TTC549 (cell line): ENCODE data around the gene ZBTB8OS.
"Not testable (repeated sequence)": the region's sequence is repeated elsewhere in the genome, so short reads cannot be mapped to it uniquely, and the experiment has no call there.

Experiments used
- FAIRE-seq: peaks from 2 replicates; lab custom pipeline; 2012; peaks lifted over from hg19 to GRCh38; lab: Jason Lieb, UNC

Gene ZBTB8OS

DNA sequence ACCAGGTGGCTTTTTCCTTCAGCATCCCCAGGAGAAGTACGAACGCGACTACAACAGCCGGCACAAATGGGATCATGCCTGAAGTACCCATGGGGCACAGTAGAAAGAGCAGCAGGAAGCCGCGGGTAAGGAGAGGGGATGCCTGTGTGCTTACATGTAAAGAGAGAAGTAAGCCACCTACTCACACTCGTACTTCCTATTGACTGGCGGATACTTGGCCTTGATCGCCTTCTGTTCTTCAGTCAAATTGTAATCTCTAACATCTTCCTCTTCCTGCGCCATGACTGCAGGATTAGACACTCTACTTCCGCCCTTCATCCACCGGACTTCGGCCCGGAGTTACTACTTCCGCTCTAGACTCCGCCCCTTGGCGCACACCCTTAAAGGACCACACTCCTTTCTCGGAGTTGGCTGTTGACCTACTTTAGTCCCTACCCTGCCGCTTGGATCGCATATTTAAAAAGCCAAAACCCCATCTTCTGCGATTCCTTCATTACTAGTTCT lies at the start of gene ZBTB8OS:
Gene ZBTB8OS, minus strand, starts transcription at position 303 of the 504 bp plus-strand sequence. Its CDS starts 21 bp downstream, at position 282.
- peak; percentile 73 for FAIRE-seq

DNA sequence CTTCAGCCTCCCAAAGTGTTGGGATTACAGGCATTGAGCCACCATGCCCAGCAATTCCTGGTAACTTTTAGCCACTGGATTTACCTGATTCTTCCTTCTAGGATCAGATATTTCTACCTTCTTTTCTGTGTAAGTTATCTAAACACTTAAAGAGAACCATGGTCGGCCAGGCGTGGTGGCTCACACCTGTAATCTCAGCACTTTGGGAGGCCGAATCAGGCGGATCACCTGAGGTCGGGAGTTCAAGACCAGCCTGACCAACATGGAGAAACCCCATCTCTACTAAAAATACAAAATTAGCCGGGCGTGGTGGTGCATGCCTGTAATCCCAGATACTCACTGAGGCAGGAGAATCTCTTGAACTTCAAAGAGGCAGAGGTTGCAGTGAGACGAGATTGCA lies 46.6 kb upstream of the ZBTB8OS start:
- FAIRE-seq, result not testable (repeated sequence)

DNA sequence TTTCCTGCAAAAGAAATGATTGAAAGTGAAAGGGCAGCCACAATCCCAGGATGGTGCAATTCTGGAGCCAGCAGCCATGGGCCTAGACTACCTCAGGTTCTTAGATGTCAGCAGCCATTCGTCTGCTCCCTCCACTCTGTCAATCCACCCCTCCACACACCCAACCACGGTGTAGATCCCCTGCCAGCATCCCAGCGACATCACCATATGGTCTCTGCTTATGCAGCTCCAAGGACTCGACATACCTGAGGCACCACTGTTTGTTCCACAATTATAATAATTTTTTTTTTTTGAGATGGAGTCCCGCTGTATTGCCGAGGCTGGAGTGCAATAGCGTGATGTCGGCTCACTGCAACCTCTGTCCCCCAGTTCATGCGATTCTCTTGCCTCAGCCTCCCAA lies 45.7 kb upstream of the ZBTB8OS start:
- no peak for FAIRE-seq

DNA sequence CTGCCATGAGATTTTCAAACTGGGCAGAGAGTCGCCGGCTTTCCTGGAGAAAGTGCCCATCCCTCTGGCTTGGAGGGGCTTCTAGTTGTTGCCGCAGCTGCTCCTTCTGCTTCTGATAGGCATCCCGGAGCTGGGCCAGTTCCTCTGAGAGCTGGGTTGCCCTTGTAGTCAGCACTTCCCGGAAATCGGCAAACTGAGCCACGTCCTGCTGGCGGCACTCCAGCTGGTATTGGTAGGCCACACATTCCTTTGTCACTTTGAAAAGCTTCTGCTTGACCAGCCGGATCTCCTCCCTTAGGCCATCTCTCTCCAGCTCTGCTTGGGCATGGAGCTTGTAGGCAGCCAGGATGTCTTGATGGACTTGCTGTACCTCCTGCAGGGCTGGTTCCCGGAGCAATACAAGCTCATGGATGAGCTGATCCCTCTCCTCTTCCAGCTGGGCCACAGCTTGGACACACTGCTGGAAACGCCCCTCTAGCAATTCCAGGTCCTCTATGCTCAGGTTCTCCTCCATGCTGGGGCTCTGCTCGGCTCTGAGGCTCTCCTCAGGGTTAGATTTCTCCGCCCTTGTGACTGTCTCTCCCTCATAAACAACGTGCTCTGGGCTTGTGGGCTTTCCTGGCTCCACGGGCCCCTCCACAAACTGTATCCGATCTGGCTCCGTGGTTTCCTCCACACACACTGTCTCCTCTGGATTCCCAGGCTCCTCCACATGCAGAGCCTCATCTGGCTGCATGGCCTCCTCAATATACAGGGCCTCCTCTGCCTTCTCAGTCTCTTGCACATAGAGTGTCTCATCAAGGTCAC lies 45.0 kb upstream of the ZBTB8OS start:
- FAIRE-seq, result no peak

DNA sequence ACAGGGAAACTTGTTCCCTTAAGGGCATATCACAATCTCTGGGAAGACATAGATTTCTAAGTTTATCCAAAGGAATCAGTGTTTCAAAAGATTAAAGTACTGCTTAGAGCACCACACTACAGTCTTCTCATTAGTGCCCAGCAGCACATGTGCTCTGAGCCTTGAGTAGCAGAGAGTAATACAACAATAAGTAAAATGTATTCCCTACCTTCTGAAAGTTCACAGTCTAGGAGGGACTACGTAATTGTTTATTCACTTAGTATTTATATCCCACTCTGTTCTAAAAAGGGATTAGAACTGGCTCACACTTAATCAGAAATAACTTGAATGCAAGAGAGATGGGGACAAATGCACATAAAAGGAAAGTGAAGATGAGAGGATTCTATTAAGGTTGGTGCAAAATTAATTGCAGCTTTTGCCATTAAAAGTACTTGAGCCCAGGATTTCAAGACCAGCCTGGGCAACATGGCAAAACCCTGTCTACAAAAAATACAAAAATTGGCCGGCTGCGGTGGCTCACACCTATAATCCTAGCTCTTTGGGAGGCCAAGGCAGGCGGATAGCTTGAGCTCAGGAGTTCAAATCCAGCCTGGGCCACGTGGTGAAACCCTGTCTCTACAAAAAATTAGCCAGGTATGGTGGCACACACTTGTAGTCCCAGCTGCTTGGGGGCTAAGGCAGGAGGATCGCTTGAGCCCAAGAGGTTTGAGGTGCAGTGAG lies 43.3 kb upstream of the ZBTB8OS start:
- no peak for FAIRE-seq

DNA sequence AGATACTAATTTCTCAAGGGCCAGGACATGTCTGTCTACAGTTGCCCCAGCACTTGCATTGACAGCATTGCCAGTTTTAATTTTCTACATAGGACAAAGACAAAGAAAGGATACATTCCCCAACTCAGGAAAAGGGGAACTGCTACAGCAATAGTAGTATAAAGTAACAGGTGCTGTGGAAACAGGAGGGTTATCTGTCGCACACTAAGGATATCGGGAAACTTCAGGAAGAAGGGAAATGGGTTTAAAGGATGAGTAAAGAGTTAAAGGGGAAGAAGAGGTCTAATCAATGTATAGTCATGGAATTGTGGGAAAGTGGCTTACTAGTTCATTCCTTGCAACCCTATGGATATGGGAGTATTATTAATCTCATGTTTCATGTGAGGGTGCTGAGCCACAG lies 36.0 kb upstream of the ZBTB8OS start:
- no peak for FAIRE-seq

DNA sequence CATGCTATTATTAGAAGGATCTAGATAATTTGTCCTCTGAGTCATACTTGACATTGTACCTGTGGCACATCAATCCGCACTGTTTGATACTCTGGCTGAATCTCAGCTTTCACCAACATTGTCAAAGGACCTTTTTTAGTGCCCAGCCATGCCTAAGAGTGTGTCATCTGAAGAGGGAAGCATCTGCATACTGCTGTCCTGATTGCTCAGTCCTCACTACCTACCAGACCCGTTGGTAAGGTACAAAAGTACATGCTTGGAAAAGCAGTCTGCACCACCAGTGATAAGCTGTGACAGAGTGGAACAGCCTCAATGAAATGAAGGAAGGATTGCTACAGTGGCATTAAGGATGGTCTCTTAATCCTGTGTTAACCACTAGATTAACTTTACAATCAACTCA lies 35.1 kb upstream of the ZBTB8OS start:
- no peak for FAIRE-seq

DNA sequence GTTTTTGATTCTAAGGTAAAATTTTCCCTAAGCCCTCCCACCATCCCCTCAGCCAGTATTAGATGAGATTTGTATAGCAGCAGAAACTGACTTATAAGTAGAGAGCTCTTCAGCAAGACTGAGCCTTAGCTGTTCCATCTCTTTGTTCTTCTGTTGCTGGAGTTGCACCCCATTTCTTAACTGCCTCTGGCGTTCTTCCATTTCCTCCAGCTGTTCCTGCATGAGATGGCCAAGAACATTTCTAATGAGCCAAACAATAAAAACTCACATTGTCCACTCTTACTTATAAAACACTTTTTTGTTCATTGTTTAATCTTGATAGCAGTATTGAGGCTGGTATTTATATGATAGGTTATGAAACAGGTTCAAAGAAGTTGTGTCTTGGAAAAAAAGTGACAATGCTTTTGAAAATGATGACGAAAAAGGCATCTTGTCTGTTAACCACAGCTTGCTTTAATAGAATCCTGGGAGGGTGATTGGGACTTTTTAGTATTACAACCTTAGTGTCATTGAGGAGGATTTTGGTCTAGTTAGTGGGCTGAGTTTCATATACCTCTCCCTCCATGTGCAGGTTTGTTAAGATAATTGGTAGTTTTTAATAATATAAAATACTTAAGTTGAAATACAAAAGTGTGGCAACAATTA lies 33.9 kb upstream of the ZBTB8OS start:
- no peak for FAIRE-seq

DNA sequence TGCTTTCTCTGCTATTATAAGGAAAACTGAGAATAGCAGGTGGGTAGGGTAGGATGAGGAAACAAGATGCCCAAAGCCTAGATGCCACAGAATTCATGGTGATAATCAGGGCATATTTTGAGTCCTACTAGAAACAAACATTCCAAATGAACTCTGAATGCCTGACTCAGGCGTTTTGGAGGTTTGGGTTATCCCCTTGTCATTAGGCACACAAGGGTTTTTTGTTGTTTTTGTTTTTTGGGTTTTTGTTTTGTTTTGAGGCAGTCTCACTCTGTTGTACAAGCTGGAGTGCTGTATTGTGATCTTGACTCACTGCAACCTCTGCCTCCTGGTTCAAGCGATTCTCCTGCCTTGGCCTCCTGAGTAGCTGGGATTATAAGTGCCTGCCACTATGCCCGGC lies 33.0 kb upstream of the ZBTB8OS start:
- FAIRE-seq, result no peak

DNA sequence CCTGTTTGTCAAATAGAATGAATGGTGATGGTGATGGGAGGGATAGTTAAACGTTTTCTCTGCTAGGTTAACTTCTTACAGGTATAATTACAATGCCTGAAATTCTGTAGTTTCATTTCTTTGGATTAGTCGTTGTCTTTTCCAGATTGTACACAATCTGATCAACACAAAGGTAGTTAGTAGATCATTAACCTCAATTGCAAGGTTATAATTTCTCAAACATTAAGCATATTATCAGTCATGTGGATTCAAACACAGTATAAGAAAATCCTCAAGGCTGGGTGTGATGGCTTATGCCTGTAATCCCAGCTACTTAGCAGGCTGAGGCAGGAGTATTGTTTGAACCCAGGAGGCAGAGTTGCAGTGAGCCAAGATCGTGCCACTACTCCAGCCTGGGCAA lies 31.6 kb upstream of the ZBTB8OS start:
- no peak for FAIRE-seq

DNA sequence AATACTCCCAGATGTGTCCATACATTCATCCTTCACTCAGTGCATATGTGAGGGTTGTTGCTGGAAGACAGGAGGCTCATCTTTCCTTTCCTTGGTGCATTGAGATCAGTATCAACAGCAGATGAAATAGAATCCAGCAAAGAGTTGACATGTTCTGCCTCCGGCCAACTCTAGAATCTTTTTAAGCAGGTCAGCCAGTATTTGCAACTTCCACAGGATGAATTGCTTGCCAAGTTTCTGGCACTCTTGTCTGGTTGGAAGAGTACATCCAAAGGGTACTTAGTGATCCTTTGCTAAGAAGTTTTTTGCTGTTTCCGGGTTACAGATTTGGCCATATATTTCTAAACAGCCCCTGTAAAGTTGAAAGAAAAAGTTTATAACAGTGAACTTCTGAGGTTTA lies 31.2 kb upstream of the ZBTB8OS start:
- no peak for FAIRE-seq

DNA sequence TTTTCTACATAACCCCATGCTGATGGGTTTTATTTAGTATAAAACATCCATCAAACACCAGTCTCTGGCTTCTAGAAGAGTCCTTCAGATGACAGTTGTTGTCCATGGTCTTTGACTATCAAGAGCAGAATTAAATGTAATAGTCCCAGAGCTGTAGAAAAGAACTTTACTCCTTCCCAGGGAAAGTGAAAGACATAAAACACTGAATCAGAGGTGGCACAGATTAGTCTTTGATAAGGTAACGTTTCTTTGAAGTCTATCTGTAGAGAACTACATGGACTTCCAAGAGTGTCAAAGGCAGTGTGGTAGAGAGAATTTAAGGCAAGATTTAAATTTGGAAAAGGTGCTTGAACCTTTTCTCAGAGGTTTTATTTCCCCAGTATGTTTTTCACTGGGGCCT lies 30.3 kb upstream of the ZBTB8OS start:
- FAIRE-seq, result no peak

DNA sequence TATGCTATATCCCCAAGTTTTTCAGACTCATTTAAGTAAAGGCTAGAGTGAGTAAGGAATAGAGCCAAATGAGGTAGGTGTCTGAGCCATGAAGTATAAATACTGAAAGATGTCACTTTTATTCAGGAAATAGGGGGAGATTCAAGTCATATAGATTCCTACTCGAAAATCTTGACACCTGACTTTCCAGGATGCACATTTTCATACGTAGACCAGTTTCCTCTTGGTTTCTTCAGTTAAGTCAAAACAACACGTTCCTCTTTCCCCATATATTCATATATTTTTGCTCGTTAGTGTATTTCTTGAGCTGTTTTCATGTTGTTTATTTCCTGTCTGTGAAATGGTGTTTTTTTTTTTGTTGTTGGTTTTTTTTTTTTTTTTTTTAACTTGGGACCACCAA lies 29.6 kb upstream of the ZBTB8OS start:
- FAIRE-seq, result not testable (repeated sequence)

DNA sequence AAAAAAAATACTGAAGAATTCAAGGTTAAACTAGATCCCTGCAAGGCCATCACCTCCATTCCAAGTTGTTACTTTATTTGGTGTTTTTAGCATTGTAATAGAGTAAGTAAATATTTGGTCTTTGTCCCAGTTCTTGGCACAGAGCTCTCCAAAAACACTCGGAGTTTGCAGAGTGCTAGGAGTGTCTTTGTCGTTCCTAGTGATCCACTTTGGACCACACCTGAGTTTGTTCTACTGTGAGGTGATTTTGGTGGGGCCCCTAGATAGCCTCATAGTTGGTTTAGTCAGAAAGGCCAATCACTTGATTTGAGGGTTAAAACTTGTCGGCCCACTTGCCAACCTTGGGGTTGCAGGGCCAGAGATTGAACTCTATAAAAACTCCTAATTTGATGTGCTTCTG lies 26.6 kb upstream of the ZBTB8OS start:
- FAIRE-seq, result no peak

DNA sequence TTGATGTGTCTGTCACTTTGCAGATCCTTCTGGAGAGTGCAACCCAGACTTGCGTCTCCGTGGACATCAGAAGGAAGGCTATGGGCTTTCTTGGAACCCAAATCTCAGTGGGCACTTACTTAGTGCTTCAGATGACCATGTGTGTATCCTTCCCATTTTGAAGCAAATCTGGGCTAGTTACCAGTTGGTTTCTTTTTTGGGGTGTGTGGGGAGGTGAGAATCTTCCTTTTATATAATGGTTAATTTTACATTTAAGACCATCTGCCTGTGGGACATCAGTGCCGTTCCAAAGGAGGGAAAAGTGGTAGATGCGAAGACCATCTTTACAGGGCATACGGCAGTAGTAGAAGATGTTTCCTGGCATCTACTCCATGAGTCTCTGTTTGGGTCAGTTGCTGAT lies 18.4 kb upstream of the ZBTB8OS start:
- not testable (repeated sequence) for FAIRE-seq

DNA sequence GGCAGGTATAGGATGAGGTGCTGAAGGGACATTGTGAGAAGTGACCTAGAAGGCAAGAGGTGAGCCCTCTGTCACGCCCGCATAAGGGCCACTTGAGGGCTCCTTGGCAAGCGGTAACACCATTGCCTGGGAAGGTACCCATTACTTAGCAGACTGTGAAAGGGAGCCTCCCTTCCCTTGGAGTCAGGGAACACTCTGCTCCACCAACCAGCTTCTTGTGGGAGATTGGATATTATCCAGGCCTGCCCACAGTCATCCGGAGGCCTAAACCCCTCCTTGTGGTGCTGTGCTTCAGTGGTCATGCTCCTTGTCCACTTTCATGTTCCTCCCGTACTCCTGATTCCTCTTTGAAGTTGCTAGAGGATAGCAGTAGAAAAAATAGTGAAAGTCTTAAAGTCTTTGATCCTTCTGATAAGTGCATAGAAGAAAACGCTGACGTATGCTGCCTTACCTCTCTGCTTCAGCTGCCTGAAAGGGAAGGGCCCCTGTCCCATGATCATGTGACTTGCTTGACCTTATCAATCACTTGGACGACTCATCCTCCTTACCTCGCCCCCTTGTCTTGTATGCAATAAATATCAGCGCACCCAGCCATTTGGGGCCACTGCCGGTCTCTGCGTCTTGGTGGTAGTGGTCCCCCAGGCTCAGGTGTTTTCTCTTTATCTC lies 16.7 kb upstream of the ZBTB8OS start:
- no peak for FAIRE-seq

DNA sequence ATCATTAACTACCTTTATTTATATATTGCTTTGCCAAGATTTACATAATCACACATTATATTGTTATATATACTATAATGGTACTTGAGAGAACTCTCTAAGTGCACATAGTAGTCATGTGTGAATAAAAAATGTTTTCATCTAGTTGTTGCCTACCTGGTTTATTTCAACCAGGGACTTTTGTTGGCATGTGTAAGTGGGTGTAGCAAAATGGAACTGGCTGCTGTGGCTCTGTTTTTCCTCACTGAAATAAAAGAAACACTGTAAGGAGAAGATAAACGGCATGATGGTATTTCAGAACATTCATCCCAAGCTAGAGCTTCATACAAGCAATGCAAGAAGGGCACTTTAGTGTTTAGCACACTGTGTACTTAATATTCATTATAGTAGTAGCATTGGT lies 15.6 kb upstream of the ZBTB8OS start:
- FAIRE-seq, result no peak

DNA sequence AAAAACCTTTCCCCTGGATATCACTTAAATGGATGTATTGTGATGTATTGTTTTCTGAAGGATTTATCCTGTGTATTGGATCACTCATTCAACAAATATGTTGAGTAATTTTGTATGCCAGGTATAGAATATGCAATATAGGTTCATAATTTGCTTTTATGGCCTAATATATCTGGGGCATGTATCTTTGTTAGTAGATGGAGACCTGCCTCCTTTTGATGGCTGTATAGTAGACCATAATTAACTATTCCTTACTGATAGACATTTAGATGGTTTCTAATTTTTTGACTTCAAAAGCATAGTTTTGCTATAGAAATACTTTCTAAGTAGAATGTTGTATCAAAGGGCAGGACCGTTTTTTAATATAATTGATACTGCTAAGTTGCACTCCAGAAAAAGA lies 9.2 kb upstream of the ZBTB8OS start:
- FAIRE-seq, result no peak

DNA sequence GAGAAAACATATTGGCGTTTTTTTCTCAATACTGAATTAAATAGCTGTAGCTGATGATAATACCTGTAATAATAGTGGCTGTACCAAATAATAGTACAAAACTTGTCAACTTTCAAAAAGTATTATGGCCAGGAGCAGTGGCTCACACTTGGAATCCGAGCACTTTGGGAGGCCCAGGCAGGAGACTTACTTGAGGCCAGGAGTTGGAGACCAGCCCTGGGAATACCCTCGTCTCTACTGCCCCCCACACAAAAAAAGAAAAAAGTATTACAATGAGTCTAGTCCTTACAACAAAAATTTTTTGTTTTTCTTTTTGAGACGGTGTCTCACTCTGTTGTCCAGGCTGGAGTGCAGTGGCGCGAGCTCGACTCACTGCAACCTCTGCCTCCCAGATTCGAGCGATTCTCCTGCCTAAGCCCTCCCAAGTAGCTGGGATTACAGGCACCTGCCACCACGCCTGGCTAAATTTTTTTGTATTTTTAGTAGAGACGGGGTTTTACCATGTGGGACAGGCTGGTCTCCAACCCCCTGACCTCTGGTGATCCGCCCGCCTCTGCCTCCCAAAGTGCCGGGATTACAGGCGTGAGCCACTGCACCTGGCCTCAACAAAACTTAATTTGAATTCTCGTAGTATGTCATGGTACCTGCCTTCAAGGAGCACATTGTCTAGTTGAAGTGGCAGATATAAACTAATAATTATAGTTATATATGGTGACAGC lies 2.1 kb upstream of the ZBTB8OS start:
- no peak for FAIRE-seq

DNA sequence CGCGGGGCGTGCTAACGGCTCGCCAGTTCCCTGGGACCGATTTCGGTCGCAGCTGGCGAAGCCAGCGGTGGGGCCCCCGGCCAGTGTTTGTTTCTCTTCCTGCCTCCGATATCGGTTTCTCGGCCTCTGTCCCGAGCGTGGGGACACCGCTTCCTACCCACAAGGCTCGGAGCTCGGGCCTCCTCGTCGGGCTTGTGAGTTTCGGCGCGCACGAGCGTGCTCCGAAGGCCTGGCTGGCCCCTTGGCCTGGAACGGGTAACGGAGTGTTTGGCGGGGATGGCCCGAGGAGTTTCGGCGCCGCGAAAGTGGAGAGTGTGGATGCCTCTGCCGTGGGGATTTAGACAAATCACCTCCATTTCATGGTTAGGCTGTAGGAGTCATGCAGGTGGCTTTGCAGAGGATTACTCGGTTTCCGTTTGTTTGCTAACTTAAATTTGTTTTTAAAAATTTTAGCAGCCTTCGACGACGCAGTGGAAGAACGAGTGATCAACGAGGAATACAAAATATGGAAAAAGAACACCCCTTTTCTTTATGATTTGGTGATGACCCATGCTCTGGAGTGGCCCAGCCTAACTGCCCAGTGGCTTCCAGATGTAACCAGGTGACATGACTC lies 1.2 kb upstream of the ZBTB8OS start:
- no peak for FAIRE-seq

DNA sequence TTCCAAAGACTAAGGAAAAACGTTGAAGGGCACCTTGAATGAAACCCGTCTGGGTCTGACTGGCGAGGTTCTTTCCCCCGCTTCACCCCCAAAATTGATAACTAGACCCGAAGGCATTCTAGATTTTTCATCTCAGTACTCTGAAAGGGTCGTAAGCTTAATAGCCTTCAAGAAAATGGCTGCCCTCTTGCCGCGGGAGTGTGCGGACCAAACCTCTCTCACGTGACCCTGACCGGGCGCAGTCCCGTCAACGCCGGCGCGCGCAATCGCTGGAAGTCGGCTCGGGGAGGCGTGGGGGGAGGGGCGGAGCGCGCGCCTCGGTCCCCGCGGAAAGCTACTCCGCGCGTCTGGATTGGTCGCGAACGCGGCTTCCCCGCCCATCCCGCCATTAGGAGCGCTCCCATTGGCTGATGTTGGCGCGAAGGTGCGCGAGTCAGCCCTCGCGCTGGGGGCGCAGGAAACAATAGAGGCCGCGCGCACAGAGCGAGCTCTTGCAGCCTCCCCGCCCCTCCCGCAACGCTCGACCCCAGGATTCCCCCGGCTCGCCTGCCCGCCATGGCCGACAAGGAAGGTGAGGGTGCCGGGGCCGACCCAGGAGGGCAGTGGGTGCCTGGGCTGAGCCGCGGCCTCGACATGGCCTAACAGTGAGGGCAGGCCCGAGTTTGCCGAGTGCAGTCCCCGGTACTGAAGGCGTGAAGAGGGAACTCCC lies 556 bp upstream of the ZBTB8OS start, which contains the start of gene RBBP4:
Gene RBBP4, plus strand, starts transcription at position 457 of the 709 bp plus-strand sequence. Its CDS starts 99 bp downstream, at position 556.
- peak; percentile 62 for FAIRE-seq
